WTC11 (cell line): ENCODE data around the gene UNC93B1. TPM values are rescaled to one million over a fixed set of nuclear protein-coding genes. Genes with fewer than 3 reads are reported as not detected.

Source experiments
- ATAC-seq: fragments of 200-7000 bp; cut with Tn5 transposase; 2 replicates; pipeline ENCODE4 v1.10.0; 2021; ENCODE audit warnings: mild to moderate bottlenecking, moderate library complexity
- CTCF ChIA-PET: fragments of 300-600 bp; sonication (Branson Sonifier 250); formaldehyde crosslinking; loops from one replicate; lab custom pipeline; 2021; ENCODE audit warnings: antibody characterized with exemption; lab: Charles Lee
- POLR2A ChIA-PET: fragments of 350-600 bp; sonication (Branson Sonifier 250); formaldehyde crosslinking; loops from one replicate; lab custom pipeline; 2021; ENCODE audit warnings: antibody characterized with exemption; lab: Charles Lee
- DNase-seq: peaks from one replicate; pipeline ENCODE4 v3.0.0; 2021; ENCODE audit warnings: low spot score
- H3K27ac Mint-ChIP-seq: 2 replicates; pipeline ENCODE4 v1.8.0; 2021; ENCODE audit warnings: mixed read lengths
- H3K27me3 Mint-ChIP-seq: 2 replicates; pipeline ENCODE4 v1.8.0; 2021; ENCODE audit warnings: low read depth, mild to moderate bottlenecking, moderate library complexity, mixed read lengths
- H3K36me3 Mint-ChIP-seq: 2 replicates; pipeline ENCODE4 v1.8.0; 2021; ENCODE audit warnings: mixed read lengths
- H3K4me1 Mint-ChIP-seq: 2 replicates; pipeline ENCODE4 v1.8.0; 2022; ENCODE audit warnings: mixed read lengths
- H3K4me3 Mint-ChIP-seq: 2 replicates; pipeline ENCODE4 v1.8.0; 2021; ENCODE audit warnings: mild to moderate bottlenecking, moderate library complexity, mixed read lengths
- H3K9me3 Mint-ChIP-seq: 2 replicates; pipeline ENCODE4 v1.8.0; 2021; ENCODE audit warnings: mixed read lengths
- CREB1 ChIP-seq: sonication (generic); formaldehyde crosslinking; IDR thresholded peaks from 2 replicates; pipeline ENCODE4 v1.8.0; 2023; ENCODE audit warnings: mild to moderate bottlenecking, missing genetic modification reagents
- EMX1 ChIP-seq: fragments of 250-450 bp; sonication (Bioruptor Pico); IDR thresholded peaks from 2 replicates; pipeline ENCODE4 v1.8.0; 2021; ENCODE audit warnings: mild to moderate bottlenecking
- ERG ChIP-seq: fragments of 250-450 bp; sonication (Bioruptor Pico); IDR thresholded peaks from 2 replicates; pipeline ENCODE4 v1.8.0; 2021; ENCODE audit warnings: mild to moderate bottlenecking
- FOXP4 ChIP-seq: sonication (generic); formaldehyde crosslinking; IDR thresholded peaks from 2 replicates; pipeline ENCODE4 v1.8.0; 2022; ENCODE audit warnings: mild to moderate bottlenecking, missing genetic modification reagents
- KAT7 ChIP-seq: sonication (generic); formaldehyde crosslinking; IDR thresholded peaks from 2 replicates; pipeline ENCODE4 v1.8.1; 2023; ENCODE audit warnings: missing genetic modification reagents, mild to moderate bottlenecking, borderline replicate concordance
- NFATC4 ChIP-seq: fragments of 250-450 bp; sonication (Bioruptor Pico); IDR thresholded peaks from 2 replicates; pipeline ENCODE4 v1.9.0; 2021; ENCODE audit warnings: mild to moderate bottlenecking
- RELA ChIP-seq: sonication (generic); formaldehyde crosslinking; IDR thresholded peaks from 2 replicates; pipeline ENCODE4 v1.8.1; 2022; ENCODE audit warnings: missing genetic modification reagents, mild to moderate bottlenecking, borderline replicate concordance
- SMAD4 ChIP-seq: sonication (generic); formaldehyde crosslinking; IDR thresholded peaks from 2 replicates; pipeline ENCODE4 v1.8.0; 2022; ENCODE audit warnings: mild to moderate bottlenecking, missing genetic modification reagents
- TCF7 ChIP-seq: sonication (generic); formaldehyde crosslinking; IDR thresholded peaks from 2 replicates; pipeline ENCODE4 v1.8.0; 2022; ENCODE audit warnings: mild to moderate bottlenecking, low read depth, missing genetic modification reagents, moderate library complexity
- ZNF263 ChIP-seq: sonication (generic); formaldehyde crosslinking; IDR thresholded peaks from 2 replicates; pipeline ENCODE4 v1.8.1; 2022; ENCODE audit warnings: low read depth, mild to moderate bottlenecking, moderate library complexity, missing genetic modification reagents
- ZNF416 ChIP-seq: fragments of 250-450 bp; sonication (Bioruptor Pico); IDR thresholded peaks from 2 replicates; pipeline ENCODE4 v1.9.0; 2021; ENCODE audit warnings: mild to moderate bottlenecking, inconsistent platforms
- ZNF423 ChIP-seq: fragments of 250-450 bp; sonication (Bioruptor Pico); IDR thresholded peaks from 2 replicates; pipeline ENCODE4 v2.1.2; 2022; ENCODE audit warnings: mild to moderate bottlenecking, moderate library complexity
- total RNA-seq: library from RNA; stranded (reverse); gene quantifications from 3 replicates; pipeline ENCODE4 v1.2.3, GENCODE V29; 2021
- TF ChIP-seq, protein P1 (sequence below): fragments of 250-450 bp; sonication (Bioruptor Pico); IDR thresholded peaks from 2 replicates; pipeline ENCODE4 v1.9.0; 2021; ENCODE audit warnings: mild to moderate bottlenecking
- TF ChIP-seq, protein P2 (sequence below): sonication (generic); formaldehyde crosslinking; IDR thresholded peaks from 2 replicates; pipeline ENCODE4 v1.8.1; 2022; ENCODE audit warnings: mild to moderate bottlenecking, moderate library complexity, missing genetic modification reagents

The UNC93B1 gene
- total RNA-seq, 1 experiment from 2014 or later, result 27.9 TPM

- Mint-ChIP-seq H3K27ac (no peak overlapping the region), H3K4me1 (peaks cover 15% of the 10 kb centered on the region), H3K36me3 (peaks cover 9% of the 10 kb centered on the region), H3K9me3 (no peaks in the 10 kb centered on the region), H3K4me3 (no peak overlapping the region), H3K27me3 (no peaks in the 10 kb centered on the region)
- TF ChIP-seq FOXP4 (CRISPR knock-in tag) (no peak), KAT7 (CRISPR knock-in tag) (no peak), ERG (no peak), ZNF423 (CRISPR knock-in tag) (no peak), ZNF416 (CRISPR knock-in tag) (no peak), SMAD4 (CRISPR knock-in tag) (no peak), ZNF263 (CRISPR knock-in tag) (no peak)
- ChIA-PET POLR2A (interaction anchor here (0.5 kb wide), 1 partner anchor 14 kb away, joined by 3 read pairs; no protein-coding TSS in a partner anchor), CTCF (interaction anchor here (0.7 to 3.1 kb wide), 5 partner anchors 15 to 82 kb away, joined by 3 to 11 read pairs (median 4); partner anchors contain the start of gene ALDH3B1)
- DNase-seq (no peak), ATAC-seq (no peak)
These were observed 33.7 kb upstream of the UNC93B1 start for GRCh38 chr11:68037411-68038225.

DNA sequence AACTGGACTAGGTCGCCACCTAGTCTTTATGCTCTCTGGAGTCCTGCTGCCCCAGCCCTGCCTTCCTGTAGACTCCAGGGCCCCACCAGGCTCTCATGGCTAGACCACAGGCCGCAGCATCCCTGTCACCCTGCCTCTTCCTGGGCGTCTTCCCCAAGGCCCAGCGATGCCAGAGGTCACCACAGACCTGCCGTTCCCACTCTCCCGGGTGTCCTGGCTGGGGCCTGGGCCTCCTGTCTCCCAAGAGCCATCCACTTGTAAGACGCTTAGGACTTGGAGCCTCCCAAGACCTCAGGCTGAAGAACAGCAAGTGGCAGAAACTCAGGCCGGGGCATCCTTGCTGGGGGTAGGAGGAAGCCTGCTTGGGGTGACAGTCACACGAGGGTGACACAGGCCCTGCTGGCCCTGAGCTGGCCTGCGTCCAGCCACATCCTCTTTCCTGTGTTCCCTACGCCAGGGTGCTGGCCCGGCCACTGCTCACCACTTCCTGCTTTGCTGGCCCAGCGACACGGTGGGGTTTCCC is 32.9 kb upstream of the UNC93B1 start:
- TF ChIP-seq ZNF416 (CRISPR knock-in tag) (no peak), EMX1 (CRISPR knock-in tag) (no peak), RELA (no peak), TCF7 (no peak), CREB1 (no peak)
- TF ChIP-seq, protein P1, sequence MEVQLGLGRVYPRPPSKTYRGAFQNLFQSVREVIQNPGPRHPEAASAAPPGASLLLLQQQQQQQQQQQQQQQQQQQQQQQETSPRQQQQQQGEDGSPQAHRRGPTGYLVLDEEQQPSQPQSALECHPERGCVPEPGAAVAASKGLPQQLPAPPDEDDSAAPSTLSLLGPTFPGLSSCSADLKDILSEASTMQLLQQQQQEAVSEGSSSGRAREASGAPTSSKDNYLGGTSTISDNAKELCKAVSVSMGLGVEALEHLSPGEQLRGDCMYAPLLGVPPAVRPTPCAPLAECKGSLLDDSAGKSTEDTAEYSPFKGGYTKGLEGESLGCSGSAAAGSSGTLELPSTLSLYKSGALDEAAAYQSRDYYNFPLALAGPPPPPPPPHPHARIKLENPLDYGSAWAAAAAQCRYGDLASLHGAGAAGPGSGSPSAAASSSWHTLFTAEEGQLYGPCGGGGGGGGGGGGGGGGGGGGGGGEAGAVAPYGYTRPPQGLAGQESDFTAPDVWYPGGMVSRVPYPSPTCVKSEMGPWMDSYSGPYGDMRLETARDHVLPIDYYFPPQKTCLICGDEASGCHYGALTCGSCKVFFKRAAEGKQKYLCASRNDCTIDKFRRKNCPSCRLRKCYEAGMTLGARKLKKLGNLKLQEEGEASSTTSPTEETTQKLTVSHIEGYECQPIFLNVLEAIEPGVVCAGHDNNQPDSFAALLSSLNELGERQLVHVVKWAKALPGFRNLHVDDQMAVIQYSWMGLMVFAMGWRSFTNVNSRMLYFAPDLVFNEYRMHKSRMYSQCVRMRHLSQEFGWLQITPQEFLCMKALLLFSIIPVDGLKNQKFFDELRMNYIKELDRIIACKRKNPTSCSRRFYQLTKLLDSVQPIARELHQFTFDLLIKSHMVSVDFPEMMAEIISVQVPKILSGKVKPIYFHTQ, result no peak
- TF ChIP-seq, protein P2, sequence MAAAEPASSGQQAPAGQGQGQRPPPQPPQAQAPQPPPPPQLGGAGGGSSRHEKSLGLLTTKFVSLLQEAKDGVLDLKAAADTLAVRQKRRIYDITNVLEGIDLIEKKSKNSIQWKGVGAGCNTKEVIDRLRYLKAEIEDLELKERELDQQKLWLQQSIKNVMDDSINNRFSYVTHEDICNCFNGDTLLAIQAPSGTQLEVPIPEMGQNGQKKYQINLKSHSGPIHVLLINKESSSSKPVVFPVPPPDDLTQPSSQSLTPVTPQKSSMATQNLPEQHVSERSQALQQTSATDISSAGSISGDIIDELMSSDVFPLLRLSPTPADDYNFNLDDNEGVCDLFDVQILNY (CRISPR knock-in tag), result no peak
- DNase-seq (no peak), ATAC-seq (no peak)
- Mint-ChIP-seq H3K27me3 (no peaks in the 10 kb centered on the region), H3K27ac (0 out of 2 replicates have a peak overlapping the region, but pooled peaks have one; percentile 60), H3K36me3 (peaks cover 9% of the 10 kb centered on the region), H3K4me3 (no peak overlapping the region), H3K4me1 (peaks cover 16% of the 10 kb centered on the region), H3K9me3 (no peaks in the 10 kb centered on the region)
- ChIA-PET POLR2A (no interaction called here), CTCF (interaction anchor here (0.9 to 1.6 kb wide), 2 partner anchors 11 to 16 kb away, joined by 3 to 5 read pairs; no protein-coding TSS in a partner anchor)

DNA sequence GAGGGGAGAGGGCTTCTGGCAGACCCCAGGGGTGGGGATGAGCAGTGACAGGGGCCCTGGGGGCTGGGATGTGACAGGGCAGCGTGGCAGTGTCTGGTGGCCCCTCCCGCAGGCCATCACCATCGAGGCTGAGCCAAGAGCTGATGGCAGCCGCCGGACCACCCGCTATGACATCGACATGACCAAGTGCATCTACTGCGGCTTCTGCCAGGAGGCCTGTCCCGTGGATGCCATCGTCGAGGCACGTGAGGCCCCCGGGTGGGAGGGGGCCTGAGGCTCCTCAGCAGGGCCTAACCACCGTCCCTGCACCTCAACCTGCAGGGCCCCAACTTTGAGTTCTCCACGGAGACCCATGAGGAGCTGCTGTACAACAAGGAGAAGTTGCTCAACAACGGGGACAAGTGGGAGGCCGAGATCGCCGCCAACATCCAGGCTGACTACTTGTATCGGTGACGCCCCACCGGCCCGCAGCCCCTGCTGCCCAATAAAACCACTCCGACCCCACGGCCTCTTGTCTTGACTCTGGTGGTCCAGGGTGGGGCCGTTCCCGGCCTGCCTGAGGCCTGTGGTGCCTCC is 32.3 kb upstream of the UNC93B1 start:
- 0 out of 2 replicates have a peak, but pooled peaks have one; percentile 47 for TF ChIP-seq NFATC4 (CRISPR knock-in tag)
- TF ChIP-seq, protein P1, result no peak
- Mint-ChIP-seq H3K4me1 (peaks cover 19% of the 10 kb centered on the region), H3K27me3 (no peaks in the 10 kb centered on the region), H3K4me3 (no peak overlapping the region), H3K36me3 (peaks cover 9% of the 10 kb centered on the region), H3K9me3 (no peaks in the 10 kb centered on the region), H3K27ac (no peak overlapping the region)
- CTCF ChIA-PET, result interaction anchor here (0.9 to 1.1 kb wide), 2 partner anchors 12 to 14 kb away, joined by 3 read pairs; no protein-coding TSS in a partner anchor
- DNase-seq (no peak), ATAC-seq (no peak)
- POLR2A ChIA-PET, result no interaction called here
